HL-60/S4 treated with retinoic acid at 250 ng/mL for 4 days and 3 days (cell line): Measurements from ENCODE around the gene HEPHL1.

Experiments used
- in situ Hi-C: fragments of 300-500 bp; cut with MboI; formaldehyde crosslinking; loops from 2 replicates; pipeline ENCODE4 v1.7.0; 2022; ENCODE audit warnings: low sequenced_read_pairs

The HEPHL1 gene

DNA sequence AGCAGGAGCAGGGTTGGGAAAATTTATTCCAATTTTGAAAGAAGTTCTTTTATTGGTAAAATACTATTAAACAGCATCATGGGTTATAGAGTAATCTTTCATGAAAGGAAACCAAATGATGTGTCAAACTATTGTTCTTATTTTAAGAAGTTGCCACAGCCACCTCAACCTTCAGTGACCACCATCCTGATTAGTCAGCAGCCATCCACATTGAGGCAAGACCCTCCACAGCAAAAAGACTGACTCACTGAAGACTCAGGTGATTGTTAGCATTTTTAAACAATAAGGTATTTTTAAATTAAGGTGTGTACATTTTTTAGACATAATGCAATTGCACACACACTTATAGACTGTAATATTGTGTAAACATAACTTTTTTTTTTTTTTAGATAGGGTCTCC lies 3.7 kb upstream of the HEPHL1 start:
- in situ Hi-C loops: no loop called here

DNA sequence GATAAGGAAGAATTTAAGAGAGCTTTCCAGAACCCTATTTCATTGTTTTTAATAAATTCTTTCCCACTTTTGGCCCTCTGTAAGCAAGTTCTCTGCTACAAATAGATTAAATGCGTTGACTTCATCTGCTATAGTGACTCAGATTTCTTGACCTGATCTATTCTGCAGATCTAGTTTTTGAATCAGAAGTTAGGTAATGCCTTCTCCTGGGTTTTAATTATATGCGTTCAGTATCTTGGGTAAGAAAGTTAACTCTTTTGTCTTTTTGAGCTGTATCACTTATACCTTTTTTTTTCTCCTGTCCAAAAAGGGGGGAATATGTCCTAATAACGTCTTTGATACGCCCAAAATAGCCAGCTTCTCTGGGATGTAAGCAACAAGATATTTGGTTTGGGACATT lies 2.4 kb upstream of the HEPHL1 start:
- in situ Hi-C loops: no loop called here

DNA sequence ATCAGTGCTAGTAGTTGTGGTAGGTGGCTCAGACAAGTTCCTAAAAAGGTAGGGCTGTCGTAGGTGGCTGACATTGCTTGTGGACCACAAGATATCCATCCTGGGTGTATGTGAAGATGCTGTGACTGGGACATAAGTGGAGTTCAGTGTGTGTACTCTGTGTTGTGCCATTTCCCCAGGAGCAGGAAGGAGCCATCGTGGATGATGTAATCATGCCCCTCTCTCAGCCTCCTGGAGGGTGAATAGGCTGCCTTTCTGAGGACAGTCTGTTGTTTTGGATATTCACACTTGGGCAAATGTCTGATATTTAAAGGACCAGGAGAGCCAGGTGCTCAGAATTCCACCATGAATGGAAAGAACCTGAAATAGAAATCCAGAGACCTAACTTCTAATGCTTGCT lies 2.7 kb downstream of the HEPHL1 start:
- in situ Hi-C loops: no loop called here

DNA sequence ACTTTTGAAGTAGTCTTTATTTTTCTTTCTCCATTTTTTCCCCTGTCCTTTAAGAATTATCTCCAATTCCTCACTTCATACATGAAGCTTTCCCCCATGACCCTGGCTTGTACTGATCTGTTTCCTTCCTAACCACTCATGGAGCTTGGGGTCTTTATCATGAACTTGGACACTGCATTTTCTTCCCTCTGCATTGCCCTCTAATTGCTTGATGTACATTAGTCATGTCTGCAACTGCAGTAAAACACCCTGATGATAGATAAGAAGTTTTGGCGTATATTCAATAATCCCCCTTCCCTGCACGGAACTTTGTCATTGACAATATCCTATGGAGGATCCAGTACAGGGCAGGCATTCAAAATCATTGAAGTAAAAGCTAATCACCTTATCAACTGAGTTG lies 3.4 kb downstream of the HEPHL1 start:
- in situ Hi-C loops: no loop called here

DNA sequence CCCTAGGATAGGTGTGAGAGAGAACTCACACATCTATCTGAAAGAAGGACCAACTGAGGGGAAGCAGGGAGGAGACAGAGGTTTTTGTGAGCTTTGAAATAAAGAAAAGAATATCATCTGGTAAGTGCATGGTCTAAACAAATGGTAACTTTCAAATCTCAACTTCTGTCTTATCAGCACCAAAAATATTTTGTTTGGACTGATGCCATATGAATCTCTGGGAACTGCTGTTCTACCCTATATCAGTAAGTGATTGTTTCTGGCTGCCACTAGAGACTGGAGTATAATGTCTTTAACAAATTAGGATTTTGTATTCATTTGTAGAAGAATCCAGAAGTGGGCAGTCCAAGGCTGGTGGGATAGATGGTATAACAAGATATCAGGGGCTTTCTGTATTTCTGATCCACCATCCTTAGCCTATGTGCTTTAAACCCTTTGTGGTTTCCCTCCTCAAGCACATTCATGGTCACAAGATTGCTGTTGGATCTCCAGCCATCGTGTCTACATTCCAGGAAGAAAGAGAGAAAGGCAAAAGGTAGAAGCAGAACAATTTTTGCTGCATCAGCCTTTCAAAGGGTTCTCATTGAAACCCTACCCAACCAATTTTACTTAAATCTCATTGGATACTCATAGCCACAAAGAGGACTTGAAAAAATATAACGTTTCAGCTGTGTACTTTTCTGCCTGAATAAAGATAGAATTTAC lies 4.7 kb downstream of the HEPHL1 start:
- in situ Hi-C loops: no loop called here

DNA sequence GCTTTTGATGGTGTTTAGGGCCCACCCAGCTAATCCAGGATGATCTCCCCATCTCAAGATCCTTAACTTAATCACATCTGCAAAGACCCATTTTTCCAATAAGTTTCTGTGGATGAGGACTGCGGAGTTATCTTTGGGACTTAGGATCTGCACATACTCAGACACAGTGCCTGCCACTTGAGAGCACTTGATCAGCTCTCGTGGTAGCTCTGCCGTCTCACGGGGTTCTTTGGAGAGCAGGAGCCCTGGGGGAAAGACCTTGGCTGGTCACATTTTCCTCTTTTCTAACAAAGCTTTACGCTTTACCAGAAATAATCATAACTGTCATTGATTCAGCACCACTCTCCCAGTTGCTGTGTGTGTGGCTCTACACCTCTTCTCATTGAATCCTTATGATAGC lies 6.1 kb downstream of the HEPHL1 start:
- in situ Hi-C loops: no loop called here

DNA sequence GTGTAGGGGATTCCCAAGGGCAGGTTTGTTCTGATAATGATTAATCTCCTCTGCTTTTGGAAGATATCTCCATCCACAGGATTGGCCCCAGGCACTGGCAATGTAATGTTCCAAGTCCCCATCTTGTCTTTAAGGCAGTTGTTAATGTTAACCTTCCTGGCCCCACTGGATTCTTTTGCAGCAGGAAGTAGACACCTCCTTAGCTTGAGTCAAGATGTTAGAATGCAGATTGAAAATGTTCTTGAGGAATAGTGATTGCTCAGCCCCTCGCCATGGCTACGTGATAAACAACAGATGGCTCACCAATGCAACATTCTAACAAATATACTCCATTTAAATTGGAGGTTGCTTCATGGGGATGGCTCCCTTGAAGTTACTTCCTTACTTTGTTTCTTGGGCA lies 7.3 kb downstream of the HEPHL1 start:
- in situ Hi-C loops: no loop called here

DNA sequence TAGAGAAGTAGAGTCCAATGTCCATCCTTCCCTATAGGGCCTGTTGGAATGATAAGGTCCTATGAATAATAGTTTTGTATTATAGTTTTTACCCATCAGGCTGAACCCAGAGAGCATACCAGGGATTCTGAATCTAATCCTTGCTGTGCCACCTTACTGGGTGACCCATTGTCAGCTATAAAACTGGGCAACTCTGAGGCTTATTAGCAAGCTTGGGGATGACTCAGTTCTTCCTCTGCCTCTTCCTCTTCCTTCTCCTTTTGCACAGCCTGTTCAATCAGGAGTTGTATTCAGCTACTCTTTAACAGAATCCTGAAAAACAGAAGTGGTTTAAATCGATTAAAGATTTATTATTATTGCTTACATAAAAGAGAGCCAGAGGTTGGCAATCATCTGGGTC lies 8.9 kb downstream of the HEPHL1 start:
- in situ Hi-C loops: no loop called here

DNA sequence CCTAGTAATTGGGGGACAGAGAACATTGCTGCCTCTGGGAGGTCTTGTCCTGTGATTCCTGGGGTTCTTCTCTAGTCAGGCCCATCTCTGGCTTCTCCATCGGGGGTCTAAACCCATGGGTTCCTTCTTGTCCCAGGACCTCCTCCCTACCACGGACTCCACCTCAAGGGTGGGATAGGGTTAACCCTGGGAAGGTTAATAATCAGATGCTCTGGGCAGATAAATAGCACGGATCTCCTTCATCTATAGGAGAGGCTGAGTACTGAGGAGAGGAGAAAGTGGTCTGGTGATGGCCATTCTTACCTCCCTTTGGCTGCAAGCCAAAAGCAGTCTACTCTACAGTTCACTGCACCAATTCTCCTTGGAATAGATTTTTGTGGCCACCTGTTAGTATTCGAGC lies 10.5 kb downstream of the HEPHL1 start:
- in situ Hi-C loops: no loop called here

DNA sequence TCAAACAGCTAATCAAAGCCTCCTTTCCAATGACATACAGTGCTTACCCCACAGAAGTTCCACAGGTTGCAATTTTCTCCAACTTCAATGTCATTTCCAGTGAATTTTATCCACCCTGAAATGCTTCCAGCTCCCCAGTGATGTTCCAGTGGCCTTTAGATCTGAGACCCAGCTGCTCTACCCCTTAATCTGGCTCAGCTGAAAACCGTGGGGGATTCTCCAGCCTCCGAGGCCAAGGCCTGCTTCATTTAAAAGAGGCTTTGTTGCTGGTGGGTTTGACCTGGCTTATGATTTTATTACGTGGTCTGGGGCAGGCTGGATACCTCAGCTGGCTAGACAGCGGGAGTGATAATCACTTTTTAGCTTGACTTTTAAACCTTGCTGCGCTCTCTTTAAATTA lies 10.9 kb downstream of the HEPHL1 start:
- in situ Hi-C loops: no loop called here

DNA sequence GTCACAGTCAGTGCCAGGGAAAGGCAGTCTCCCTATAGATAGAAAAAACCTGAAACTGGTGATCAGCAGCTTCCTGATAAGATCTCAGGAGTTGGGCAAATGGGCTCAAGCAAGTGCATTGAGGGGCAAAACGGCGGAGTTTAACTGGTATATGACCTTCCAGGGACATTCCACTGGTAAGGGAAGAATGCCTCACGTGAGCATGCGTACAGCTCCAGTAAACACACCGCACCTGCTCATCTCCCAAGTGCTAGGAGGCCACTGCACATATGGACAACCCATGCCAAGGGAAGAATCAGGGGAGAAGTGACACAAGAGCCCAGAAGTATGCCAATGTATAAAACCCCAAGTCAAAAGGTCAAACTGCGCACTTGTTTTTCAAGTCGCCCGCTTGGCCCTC lies 11.6 kb downstream of the HEPHL1 start:
- in situ Hi-C loops: no loop called here

DNA sequence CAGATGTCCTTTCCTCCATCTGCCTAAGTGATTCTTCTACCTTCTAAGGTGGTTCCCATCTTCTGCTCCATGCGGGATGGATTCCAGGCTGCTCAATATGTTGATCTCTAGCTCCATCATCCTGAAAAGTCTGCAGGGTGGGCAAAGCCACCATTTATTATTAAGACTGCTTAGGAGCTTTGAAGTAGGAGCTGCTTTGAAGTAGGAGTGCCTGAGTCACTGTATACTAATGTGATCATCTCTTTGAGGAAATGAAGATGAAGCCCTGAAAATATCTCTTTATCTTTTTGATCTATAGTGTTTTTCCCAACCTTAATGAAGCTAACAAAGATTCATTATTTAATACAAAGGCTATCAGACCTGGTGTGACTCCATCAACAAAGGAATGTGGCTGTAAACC lies 13.1 kb downstream of the HEPHL1 start:
- in situ Hi-C loops: no loop called here

DNA sequence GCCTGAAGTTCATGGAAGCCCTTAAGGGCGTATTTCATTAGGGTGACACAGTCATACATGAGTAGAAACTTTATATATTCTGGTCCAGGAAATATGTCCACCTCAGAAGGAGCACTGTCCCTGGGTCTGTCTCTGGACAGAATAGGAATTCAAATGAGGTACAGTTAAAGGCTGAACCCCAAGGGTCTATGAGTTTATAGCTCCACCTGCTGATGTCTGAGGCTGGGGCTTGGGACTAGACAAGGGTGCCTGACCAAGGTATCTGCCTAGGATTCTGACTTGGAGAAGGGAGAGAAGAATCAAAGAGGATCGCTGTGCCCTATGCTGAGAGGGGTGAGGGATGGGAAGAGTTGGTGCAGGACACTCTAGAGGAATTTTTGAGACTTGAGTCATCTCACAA lies 14.9 kb downstream of the HEPHL1 start:
- in situ Hi-C loops: no loop called here

DNA sequence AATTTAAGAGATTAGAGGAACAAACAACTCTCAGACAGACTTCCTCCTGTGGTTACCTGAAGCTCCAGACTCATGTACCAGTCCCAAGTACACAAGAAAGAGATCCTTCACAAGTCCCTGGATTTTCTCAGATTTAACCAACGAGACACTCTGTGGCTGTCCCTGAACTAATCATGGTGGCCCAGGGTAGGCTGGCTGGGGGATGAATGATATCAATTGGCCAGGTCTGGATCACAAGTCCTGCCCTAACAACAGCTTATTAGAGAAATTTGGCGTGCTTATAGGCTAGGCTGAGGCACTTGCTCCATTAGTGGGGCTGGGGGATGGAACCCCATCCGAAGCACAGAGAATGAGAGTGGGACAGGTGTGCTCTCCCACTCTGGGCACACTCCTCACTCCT lies 22.1 kb downstream of the HEPHL1 start:
- in situ Hi-C loops: no loop called here

DNA sequence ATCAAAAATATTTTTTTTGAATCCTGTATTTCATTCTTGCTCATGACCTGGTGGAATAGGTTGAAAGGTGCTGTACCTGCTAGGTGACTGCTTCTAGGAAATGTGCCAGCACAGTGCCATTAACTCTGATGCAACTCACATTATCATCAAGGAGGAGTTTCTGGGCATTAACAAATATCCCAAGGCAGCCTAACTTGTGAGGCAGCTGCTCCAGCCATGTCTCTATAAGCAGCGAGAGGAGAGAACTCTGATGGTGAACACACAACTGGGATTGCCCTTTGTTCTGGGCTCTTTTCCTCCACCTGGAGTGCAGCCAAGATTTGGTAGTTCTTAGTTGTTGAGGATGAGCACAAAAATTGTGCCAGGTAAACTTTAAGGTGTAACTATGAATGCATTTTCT lies 25.6 kb downstream of the HEPHL1 start:
- in situ Hi-C loops: no loop called here

DNA sequence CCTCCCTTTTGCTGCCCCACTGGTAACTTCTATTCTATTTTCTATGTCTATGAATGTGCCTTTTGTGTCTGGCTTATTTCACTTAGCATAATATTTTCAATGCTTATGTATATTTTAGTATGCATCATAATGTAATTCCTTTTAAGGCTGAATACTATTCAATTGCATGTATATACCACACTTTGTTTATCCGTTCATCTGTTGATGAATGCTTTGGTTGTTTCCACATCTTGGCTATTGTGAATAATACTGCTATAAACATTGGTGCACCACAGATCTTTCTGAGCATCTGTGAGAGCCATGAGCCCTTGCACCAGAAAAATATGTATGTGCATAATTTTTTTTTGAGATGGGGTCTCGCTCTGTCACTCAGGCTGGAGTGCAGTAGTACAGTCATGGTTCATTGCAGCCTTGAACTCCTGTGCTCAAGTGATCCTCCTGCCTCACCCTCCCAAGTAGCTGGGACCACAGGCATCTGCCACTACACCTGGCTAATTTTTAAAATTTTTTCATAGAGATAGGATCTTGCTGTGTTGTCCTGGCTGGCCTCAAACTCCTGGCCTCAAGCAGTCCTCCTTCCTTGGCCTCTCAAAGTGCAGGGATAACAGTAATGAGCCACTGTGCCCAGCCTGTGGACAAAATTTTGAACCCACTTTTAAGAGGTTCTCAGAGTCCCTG lies 27.0 kb downstream of the HEPHL1 start:
- in situ Hi-C loops: no loop called here

DNA sequence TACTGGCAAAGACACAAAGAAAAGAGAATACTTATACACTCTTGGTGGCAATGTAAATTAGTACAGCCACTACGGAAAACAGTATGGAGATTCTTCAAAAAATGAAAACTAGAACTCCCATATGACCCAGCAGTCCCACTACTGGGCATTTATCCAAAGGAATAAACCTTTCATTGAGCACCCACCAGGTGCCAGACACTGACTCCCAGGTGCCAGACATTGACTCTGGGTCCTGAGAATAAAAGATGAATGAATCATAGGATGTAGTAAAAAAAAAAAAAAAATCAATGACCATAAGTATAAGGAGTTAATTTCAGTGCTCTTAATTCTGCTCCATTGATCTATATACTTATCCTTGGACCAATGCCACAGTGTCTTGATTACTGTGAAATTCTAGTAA lies 28.2 kb downstream of the HEPHL1 start:
- in situ Hi-C loops: no loop called here

DNA sequence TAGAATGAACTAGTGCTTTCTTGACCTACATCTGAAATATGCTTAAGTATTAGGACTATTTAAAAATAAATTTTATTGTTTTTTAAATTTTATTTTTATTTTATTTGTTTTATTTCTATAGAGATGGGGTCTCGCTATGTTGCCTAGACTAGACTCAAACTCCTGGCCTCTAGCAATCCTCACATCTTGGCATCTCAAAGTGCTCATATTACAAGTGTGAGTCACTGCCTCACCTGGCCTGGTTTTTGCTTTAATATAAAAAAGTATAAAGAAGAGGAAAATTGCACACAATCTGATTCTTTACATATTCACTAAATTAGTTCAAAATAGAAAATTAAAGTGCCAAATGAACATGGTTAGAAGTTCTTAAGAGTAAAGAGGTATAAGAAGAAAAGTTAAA lies 37.5 kb downstream of the HEPHL1 start:
- in situ Hi-C loops: no loop called here

DNA sequence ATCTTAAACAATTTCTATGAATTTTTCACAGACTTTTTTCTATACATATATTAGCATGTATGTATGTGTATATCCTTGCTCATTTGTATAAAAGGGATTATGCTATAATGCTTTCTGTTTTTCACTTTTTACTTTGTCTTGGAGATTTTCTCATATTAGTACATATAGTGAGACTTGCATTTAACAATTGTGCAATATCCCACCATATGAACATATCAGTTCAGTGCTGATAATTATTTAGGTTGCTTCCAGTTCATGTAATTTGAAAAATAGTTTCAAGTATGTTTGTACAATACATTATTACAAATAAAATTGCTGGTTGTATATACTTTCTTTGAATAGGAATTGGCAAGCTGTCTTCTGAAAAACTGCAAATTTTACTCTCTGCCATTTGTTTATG lies 37.9 kb downstream of the HEPHL1 start:
- in situ Hi-C loops: no loop called here

DNA sequence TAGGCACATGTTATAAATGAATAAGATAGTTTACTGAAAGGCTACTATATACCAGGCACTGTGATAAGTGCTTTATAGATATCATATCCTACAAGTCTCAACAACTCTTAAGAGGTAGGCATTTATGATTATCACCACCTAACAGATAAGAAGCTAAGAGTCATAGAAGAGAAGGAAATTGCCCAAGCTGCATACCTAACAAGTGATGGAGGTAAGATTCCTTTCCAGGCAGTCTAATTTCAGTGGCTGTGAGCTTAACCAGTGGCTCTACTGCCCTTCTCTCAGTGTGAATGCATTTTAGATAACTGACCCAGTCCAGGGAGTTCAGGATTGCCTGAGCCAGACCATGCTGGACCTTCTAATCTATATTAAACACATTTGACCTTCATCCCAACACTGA lies 39.2 kb downstream of the HEPHL1 start:
- in situ Hi-C loops: no loop called here

DNA sequence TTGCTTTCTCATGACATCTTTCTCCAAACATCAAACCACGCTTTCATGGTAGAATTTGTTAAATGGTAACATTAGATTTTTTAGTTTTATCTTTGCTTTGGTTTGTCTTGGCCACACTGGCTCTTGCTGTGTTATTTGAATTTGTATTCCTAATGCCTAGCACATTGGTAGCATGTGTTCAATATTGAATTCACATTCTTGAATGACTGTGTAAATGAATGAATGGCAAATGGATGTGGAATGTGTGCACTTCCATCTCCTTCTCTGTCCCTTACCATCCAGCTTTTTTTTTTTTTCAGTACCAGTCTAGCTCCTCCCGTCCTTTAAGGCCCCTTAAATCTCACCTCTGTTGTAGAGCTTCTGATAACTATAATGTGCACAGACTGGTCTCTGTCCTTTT lies 41.2 kb downstream of the HEPHL1 start:
- in situ Hi-C loops: no loop called here

DNA sequence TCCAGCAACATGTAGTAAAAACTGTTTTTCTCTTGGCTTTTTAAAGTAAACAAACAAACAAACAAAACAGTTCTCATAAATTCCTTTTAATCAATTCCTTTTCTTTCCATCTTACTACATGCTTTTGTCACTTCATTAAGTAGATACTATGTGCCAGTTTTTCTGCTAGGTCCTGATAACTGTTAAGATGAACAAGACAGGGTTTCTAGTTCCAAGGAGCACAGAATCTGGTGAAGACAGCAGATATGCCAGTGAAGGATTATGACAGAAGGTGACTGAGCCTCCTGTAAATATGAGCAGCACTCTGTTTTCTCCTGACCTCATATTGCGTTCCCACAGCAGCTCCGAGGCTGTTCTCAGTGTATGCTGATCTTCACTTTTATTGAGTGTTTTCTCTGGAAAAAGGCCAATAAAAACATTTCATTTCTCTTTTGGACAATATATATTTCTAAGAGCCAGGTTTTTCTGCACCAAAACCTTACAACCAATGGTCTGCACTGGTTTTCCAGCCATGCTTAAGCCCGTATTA lies 45.8 kb downstream of the HEPHL1 start:
- in situ Hi-C loops: no loop called here

DNA sequence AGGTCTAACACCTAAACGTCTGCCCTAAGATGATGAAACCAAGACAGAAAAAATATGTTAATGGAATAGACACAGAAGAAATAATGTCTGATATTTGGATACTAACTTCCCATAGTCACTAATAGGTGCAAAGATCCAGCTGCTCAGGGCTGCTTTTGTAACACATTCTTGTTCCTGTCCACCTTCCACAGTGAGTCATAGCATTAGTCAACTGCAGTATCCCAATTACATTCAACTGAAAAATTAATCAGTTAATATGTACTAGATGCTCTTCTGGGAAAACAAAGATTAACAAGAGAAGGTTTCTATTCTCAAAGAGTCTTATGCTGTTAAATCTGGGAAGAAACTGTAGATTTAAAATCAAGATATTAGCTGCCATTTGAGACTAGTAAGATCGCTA lies 47.6 kb downstream of the HEPHL1 start:
- in situ Hi-C loops: no loop called here
